ENCODE data around the gene LGR5. TPM values are rescaled to one million over a fixed set of nuclear protein-coding genes. Genes with fewer than 3 reads are reported as not detected.

LGR5 gene
- total and polyA plus RNA-seq, 2 of the 13 experiments (the other 11 are each of a cell fraction or from before 2014, with no cell fraction given): 37.0 to 121 TPM

DNA sequence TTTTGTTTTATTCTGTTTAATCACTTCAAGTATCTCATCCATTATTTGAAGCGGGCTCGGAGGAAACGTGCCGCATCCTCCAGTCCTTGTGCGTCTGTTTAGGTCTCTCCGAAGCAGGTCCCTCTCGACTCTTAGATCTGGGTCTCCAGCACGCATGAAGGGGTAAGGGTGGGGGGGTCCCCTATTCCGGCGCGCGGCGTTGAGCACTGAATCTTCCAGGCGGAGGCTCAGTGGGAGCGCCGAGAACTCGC is 311 bp upstream of the LGR5 start (continued):
- TF ChIP-seq SOX6 (IDR thresholded peaks at IDR 0.05) (no peak), SOX6 (CRISPR knock-in tag; IDR thresholded peaks at IDR 0.05) (0 out of 2 replicates have a peak, but pooled peaks have one; percentile 1), TARDBP (CRISPR knock-in tag; IDR thresholded peaks at IDR 0.05) (no peak), ZC3H13 (CRISPR knock-in tag; IDR thresholded peaks at IDR 0.05) (0 out of 2 replicates have a peak, but pooled peaks have one; percentile 49), TCF12 (IDR thresholded peaks at IDR 0.05) (no peak), TCF12 (CRISPR knock-in tag; IDR thresholded peaks at IDR 0.05) (0 out of 2 replicates have a peak, but pooled peaks have one; percentile 7), NR2F2 (IDR thresholded peaks at IDR 0.05; ENCODE audit: borderline replicate concordance, low read depth) (no peak), ZNF605 (CRISPR knock-in tag; IDR thresholded peaks at IDR 0.05) (peak; percentile 62; the same call in 1 of the 2 replicates)
- TF ChIP-seq, protein P1, sequence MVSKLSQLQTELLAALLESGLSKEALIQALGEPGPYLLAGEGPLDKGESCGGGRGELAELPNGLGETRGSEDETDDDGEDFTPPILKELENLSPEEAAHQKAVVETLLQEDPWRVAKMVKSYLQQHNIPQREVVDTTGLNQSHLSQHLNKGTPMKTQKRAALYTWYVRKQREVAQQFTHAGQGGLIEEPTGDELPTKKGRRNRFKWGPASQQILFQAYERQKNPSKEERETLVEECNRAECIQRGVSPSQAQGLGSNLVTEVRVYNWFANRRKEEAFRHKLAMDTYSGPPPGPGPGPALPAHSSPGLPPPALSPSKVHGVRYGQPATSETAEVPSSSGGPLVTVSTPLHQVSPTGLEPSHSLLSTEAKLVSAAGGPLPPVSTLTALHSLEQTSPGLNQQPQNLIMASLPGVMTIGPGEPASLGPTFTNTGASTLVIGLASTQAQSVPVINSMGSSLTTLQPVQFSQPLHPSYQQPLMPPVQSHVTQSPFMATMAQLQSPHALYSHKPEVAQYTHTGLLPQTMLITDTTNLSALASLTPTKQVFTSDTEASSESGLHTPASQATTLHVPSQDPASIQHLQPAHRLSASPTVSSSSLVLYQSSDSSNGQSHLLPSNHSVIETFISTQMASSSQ (IDR thresholded peaks at IDR 0.05; ENCODE audit: low read depth): no peak
- TF ChIP-seq, protein P1 (CRISPR knock-in tag; IDR thresholded peaks at IDR 0.05; ENCODE audit: borderline replicate concordance): 0 out of 2 replicates have a peak, but pooled peaks have one; percentile 15
- TF ChIP-seq, protein P2, sequence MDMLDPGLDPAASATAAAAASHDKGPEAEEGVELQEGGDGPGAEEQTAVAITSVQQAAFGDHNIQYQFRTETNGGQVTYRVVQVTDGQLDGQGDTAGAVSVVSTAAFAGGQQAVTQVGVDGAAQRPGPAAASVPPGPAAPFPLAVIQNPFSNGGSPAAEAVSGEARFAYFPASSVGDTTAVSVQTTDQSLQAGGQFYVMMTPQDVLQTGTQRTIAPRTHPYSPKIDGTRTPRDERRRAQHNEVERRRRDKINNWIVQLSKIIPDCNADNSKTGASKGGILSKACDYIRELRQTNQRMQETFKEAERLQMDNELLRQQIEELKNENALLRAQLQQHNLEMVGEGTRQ (IDR thresholded peaks at IDR 0.05; ENCODE audit: low read depth, low read length): no peak
- TF ChIP-seq, protein P2 (CRISPR knock-in tag; IDR thresholded peaks at IDR 0.05; ENCODE audit: borderline replicate concordance): no peak
- TF ChIP-seq, protein P3, sequence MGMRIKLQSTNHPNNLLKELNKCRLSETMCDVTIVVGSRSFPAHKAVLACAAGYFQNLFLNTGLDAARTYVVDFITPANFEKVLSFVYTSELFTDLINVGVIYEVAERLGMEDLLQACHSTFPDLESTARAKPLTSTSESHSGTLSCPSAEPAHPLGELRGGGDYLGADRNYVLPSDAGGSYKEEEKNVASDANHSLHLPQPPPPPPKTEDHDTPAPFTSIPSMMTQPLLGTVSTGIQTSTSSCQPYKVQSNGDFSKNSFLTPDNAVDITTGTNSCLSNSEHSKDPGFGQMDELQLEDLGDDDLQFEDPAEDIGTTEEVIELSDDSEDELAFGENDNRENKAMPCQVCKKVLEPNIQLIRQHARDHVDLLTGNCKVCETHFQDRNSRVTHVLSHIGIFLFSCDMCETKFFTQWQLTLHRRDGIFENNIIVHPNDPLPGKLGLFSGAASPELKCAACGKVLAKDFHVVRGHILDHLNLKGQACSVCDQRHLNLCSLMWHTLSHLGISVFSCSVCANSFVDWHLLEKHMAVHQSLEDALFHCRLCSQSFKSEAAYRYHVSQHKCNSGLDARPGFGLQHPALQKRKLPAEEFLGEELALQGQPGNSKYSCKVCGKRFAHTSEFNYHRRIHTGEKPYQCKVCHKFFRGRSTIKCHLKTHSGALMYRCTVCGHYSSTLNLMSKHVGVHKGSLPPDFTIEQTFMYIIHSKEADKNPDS (CRISPR knock-in tag; IDR thresholded peaks at IDR 0.05): no peak
- TF ChIP-seq, protein P4, sequence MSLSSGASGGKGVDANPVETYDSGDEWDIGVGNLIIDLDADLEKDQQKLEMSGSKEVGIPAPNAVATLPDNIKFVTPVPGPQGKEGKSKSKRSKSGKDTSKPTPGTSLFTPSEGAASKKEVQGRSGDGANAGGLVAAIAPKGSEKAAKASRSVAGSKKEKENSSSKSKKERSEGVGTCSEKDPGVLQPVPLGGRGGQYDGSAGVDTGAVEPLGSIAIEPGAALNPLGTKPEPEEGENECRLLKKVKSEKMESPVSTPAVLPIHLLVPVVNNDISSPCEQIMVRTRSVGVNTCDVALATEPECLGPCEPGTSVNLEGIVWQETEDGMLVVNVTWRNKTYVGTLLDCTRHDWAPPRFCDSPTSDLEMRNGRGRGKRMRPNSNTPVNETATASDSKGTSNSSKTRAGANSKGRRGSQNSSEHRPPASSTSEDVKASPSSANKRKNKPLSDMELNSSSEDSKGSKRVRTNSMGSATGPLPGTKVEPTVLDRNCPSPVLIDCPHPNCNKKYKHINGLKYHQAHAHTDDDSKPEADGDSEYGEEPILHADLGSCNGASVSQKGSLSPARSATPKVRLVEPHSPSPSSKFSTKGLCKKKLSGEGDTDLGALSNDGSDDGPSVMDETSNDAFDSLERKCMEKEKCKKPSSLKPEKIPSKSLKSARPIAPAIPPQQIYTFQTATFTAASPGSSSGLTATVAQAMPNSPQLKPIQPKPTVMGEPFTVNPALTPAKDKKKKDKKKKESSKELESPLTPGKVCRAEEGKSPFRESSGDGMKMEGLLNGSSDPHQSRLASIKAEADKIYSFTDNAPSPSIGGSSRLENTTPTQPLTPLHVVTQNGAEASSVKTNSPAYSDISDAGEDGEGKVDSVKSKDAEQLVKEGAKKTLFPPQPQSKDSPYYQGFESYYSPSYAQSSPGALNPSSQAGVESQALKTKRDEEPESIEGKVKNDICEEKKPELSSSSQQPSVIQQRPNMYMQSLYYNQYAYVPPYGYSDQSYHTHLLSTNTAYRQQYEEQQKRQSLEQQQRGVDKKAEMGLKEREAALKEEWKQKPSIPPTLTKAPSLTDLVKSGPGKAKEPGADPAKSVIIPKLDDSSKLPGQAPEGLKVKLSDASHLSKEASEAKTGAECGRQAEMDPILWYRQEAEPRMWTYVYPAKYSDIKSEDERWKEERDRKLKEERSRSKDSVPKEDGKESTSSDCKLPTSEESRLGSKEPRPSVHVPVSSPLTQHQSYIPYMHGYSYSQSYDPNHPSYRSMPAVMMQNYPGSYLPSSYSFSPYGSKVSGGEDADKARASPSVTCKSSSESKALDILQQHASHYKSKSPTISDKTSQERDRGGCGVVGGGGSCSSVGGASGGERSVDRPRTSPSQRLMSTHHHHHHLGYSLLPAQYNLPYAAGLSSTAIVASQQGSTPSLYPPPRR (CRISPR knock-in tag; IDR thresholded peaks at IDR 0.05; ENCODE audit: borderline replicate concordance): 0 out of 2 replicates have a peak, but pooled peaks have one; percentile 10
